ENCODE measurements around the gene FBRSL1.

DNA sequence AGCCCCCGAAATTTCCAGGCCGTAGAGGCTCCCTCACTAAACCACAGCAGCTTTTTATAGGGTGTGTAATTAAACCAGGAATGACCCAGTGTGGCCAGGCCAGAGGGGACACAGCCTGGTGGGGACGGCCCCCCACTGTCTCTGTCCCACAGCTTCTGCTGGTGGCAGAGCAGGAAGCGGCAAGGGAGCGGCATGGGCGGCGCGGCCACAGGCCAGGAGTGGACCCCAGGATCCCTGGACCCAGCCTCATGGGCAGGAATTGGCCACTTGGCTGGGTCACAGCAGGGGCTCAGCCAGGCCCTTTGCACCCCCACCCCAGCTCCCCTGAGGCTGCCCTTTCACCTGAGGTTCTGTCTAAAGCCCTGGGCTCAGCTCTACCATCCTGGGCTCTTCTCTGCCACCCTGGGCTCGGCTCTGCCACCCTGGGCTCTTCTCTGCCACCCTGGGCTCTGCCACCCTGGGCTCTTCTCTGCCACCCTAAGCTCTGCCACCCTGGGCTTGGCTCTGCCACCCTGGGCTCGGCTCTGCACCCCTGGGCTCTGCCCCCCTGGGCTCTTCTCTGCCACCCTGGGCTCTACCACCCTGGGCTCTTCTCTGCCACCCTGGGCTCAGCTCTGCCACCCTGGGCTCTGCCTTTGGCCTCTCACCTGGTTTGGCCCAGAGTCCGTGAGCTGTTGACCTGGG, 39.3 kb downstream of the FBRSL1 start:
- TF ChIP-seq, protein P1, sequence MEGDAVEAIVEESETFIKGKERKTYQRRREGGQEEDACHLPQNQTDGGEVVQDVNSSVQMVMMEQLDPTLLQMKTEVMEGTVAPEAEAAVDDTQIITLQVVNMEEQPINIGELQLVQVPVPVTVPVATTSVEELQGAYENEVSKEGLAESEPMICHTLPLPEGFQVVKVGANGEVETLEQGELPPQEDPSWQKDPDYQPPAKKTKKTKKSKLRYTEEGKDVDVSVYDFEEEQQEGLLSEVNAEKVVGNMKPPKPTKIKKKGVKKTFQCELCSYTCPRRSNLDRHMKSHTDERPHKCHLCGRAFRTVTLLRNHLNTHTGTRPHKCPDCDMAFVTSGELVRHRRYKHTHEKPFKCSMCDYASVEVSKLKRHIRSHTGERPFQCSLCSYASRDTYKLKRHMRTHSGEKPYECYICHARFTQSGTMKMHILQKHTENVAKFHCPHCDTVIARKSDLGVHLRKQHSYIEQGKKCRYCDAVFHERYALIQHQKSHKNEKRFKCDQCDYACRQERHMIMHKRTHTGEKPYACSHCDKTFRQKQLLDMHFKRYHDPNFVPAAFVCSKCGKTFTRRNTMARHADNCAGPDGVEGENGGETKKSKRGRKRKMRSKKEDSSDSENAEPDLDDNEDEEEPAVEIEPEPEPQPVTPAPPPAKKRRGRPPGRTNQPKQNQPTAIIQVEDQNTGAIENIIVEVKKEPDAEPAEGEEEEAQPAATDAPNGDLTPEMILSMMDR (conservative IDR thresholded peaks at IDR 0.05 in 1 of 2, IDR thresholded peaks at IDR 0.05 in 1 of 2; ENCODE audit: extremely low read depth in 1 of 2, insufficient read depth in 1 of 2, low read depth in 1 of 2, low read length in 2 of 2), result no peak
- TF ChIP-seq EZH2 (IDR thresholded peaks at IDR 0.05; ENCODE audit: borderline replicate concordance, low read length), result no peak

Measured in mammary epithelial cell (primary cell).